ENCODE measurements around the gene USP49. TPM values are rescaled to one million over a fixed set of nuclear protein-coding genes. Genes with fewer than 3 reads are reported as not detected.

Gene USP49
- total and polyA plus RNA-seq, 2 of the 13 experiments (the other 11 are each of a cell fraction or from before 2014, with no cell fraction given) = 2.9 to 4.3 TPM

DNA sequence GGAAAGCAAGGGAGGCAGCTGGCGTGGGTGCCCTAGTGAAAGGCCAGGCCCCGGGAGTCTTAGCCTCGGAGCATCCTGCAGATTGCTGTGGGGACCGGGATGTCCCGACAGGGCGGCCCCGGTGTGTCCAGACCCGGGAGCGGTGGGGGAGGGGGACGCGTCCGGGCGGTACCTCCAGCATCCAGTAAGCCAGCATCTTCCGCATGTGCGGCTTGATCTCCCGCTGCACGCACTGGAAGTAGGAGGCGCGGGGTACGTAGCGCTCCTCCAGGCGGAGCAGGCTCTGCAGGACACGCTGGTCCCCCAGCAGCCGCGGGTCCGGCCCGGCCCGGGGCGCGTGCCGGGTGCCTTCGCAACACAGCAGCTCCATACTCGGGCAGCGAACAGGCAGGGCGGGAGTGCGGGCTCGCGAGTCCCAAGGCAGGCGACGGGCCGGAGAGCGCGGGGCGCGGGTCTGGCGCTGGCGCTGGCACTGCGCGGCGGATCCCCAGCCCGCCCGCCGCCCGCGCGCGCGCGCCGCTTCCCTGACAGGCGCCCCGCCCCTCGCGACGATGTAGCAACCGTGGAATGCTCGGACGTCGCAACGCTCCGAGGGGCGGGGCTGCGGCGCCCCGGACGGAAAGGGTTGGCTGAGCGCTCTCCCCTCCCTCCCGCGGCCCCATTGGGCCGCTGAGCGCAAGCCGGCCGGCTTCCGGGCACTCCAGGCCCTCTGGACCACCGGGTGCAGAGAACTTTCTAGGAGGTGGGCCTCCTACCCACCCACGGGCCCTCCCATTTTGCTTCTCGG is 46.3 kb upstream of the USP49 start, which contains the start of gene CCND3 (continued):
- TF ChIP-seq CREM (IDR thresholded peaks at IDR 0.05) (no peak), CREM (CRISPR knock-in tag; IDR thresholded peaks at IDR 0.05) (no peak), ZNF446 (CRISPR knock-in tag; IDR thresholded peaks at IDR 0.05) (peak; percentile 55; the same call in 1 of the 2 replicates), MBD4 (IDR thresholded peaks at IDR 0.05; ENCODE audit: borderline replicate concordance, low read length) (no peak), NFE2L1 (CRISPR knock-in tag; IDR thresholded peaks at IDR 0.05; ENCODE audit: borderline replicate concordance) (no peak), MYC (CRISPR knock-in tag; IDR thresholded peaks at IDR 0.05; ENCODE audit: borderline replicate concordance) (peak; percentile 72), YY1 (IDR thresholded peaks at IDR 0.05; ENCODE audit: insufficient read depth, insufficient replicate concordance, low read depth, low read length) (peak; percentile 48), ZNF335 (CRISPR knock-in tag; IDR thresholded peaks at IDR 0.05) (0 out of 2 replicates have a peak, but pooled peaks have one; percentile 4), ZNF354B (CRISPR knock-in tag; IDR thresholded peaks at IDR 0.05) (no peak), ZBTB42 (CRISPR knock-in tag; IDR thresholded peaks at IDR 0.05) (no peak), SYNCRIP (IDR thresholded peaks at IDR 0.05; ENCODE audit: insufficient read depth, low read depth, low read length) (no peak), ZNF33A (CRISPR knock-in tag; IDR thresholded peaks at IDR 0.05; ENCODE audit: borderline replicate concordance) (no peak), SRY (CRISPR knock-in tag; IDR thresholded peaks at IDR 0.05) (peak; percentile 51), HNRNPL (IDR thresholded peaks at IDR 0.05; ENCODE audit: low read depth, low read length) (0 out of 2 replicates have a peak, but pooled peaks have one; percentile 47), DNMT1 (CRISPR knock-in tag; IDR thresholded peaks at IDR 0.05) (0 out of 2 replicates have a peak, but pooled peaks have one; percentile 82), FOXC1 (CRISPR knock-in tag; IDR thresholded peaks at IDR 0.05; ENCODE audit: borderline replicate concordance) (peak; percentile 2; the same call in 1 of the 2 replicates), CEBPB (IDR thresholded peaks at IDR 0.05; ENCODE audit: borderline replicate concordance, low read depth, low read length) (peak; percentile 92)
- TF ChIP-seq, protein P1, sequence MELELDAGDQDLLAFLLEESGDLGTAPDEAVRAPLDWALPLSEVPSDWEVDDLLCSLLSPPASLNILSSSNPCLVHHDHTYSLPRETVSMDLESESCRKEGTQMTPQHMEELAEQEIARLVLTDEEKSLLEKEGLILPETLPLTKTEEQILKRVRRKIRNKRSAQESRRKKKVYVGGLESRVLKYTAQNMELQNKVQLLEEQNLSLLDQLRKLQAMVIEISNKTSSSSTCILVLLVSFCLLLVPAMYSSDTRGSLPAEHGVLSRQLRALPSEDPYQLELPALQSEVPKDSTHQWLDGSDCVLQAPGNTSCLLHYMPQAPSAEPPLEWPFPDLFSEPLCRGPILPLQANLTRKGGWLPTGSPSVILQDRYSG (CRISPR knock-in tag; IDR thresholded peaks at IDR 0.05) = no peak
- TF ChIP-seq, protein P2, sequence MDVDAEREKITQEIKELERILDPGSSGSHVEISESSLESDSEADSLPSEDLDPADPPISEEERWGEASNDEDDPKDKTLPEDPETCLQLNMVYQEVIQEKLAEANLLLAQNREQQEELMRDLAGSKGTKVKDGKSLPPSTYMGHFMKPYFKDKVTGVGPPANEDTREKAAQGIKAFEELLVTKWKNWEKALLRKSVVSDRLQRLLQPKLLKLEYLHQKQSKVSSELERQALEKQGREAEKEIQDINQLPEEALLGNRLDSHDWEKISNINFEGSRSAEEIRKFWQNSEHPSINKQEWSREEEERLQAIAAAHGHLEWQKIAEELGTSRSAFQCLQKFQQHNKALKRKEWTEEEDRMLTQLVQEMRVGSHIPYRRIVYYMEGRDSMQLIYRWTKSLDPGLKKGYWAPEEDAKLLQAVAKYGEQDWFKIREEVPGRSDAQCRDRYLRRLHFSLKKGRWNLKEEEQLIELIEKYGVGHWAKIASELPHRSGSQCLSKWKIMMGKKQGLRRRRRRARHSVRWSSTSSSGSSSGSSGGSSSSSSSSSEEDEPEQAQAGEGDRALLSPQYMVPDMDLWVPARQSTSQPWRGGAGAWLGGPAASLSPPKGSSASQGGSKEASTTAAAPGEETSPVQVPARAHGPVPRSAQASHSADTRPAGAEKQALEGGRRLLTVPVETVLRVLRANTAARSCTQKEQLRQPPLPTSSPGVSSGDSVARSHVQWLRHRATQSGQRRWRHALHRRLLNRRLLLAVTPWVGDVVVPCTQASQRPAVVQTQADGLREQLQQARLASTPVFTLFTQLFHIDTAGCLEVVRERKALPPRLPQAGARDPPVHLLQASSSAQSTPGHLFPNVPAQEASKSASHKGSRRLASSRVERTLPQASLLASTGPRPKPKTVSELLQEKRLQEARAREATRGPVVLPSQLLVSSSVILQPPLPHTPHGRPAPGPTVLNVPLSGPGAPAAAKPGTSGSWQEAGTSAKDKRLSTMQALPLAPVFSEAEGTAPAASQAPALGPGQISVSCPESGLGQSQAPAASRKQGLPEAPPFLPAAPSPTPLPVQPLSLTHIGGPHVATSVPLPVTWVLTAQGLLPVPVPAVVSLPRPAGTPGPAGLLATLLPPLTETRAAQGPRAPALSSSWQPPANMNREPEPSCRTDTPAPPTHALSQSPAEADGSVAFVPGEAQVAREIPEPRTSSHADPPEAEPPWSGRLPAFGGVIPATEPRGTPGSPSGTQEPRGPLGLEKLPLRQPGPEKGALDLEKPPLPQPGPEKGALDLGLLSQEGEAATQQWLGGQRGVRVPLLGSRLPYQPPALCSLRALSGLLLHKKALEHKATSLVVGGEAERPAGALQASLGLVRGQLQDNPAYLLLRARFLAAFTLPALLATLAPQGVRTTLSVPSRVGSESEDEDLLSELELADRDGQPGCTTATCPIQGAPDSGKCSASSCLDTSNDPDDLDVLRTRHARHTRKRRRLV (CRISPR knock-in tag; IDR thresholded peaks at IDR 0.05) = no peak
- TF ChIP-seq, protein P3, sequence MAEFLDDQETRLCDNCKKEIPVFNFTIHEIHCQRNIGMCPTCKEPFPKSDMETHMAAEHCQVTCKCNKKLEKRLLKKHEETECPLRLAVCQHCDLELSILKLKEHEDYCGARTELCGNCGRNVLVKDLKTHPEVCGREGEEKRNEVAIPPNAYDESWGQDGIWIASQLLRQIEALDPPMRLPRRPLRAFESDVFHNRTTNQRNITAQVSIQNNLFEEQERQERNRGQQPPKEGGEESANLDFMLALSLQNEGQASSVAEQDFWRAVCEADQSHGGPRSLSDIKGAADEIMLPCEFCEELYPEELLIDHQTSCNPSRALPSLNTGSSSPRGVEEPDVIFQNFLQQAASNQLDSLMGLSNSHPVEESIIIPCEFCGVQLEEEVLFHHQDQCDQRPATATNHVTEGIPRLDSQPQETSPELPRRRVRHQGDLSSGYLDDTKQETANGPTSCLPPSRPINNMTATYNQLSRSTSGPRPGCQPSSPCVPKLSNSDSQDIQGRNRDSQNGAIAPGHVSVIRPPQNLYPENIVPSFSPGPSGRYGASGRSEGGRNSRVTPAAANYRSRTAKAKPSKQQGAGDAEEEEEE (CRISPR knock-in tag; IDR thresholded peaks at IDR 0.05; ENCODE audit: borderline replicate concordance) = no peak
- TF ChIP-seq, protein P4, sequence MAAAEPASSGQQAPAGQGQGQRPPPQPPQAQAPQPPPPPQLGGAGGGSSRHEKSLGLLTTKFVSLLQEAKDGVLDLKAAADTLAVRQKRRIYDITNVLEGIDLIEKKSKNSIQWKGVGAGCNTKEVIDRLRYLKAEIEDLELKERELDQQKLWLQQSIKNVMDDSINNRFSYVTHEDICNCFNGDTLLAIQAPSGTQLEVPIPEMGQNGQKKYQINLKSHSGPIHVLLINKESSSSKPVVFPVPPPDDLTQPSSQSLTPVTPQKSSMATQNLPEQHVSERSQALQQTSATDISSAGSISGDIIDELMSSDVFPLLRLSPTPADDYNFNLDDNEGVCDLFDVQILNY (CRISPR knock-in tag; conservative IDR thresholded peaks at IDR 0.05) = no peak
